SK-N-SH (cell line): Measurements from ENCODE around the gene KLHL5. TPM values are rescaled to one million over a fixed set of nuclear protein-coding genes. Genes with fewer than 3 reads are reported as not detected.

Experiments
- CTCF ChIA-PET: fragments of 300-600, 350-600 bp; formaldehyde crosslinking; extraction: SDS; loops from one replicate; lab custom pipeline; 2021; lab: Yijun Ruan, JAX
- POLR2A ChIA-PET: fragments of 350-600 bp; sonication (Branson Sonifier 250); formaldehyde crosslinking; extraction: SDS; loops from one replicate; lab custom pipeline; 2020; ENCODE audit warnings: antibody characterized with exemption, inconsistent platforms; lab: Yijun Ruan, JAX
- DNase-seq: peaks from one replicate; pipeline ENCODE4 v3.0.0; 2012
- H2AFZ ChIP-seq: fragments of 200-600 bp; sonication (generic); 2 replicates; pipeline ENCODE4 v1.8.1; 2016; ENCODE audit warnings: antibody characterized with exemption, mild to moderate bottlenecking, low read depth
- H3F3A ChIP-seq: fragments of 200-600 bp; sonication (generic); replicated peaks from 2 replicates; pipeline ENCODE3; 2016; ENCODE audit warnings: antibody characterized with exemption, mild to moderate bottlenecking; ENCODE audit not compliant: insufficient read depth
- H3K27ac ChIP-seq, 2 experiments: fragments of 200-500 bp in 1 of 2; fragments of 200-600 bp in 1 of 2; sonication (Bioruptor generic) in 1 of 2; sonication (generic), shearing (Covaris generic) in 1 of 2; 2 replicates each; pipeline versions ENCODE4 v1.5.1 to v1.6.1; 2014 to 2016; ENCODE audit warnings: low read depth in 2 of 2, inconsistent platforms in 1 of 2, low read length in 1 of 2, mild to moderate bottlenecking in 1 of 2, mixed read lengths in 1 of 2
- H3K27me3 ChIP-seq: fragments of 200-600 bp; sonication (generic), shearing (Covaris generic); 2 replicates; pipeline ENCODE4 v1.6.1; 2016; ENCODE audit warnings: mixed run types; ENCODE audit not compliant: insufficient read depth
- H3K36me3 ChIP-seq, 2 experiments: fragments of 200-500 bp in 1 of 2; fragments of 200-600 bp in 1 of 2; sonication (Bioruptor generic) in 1 of 2; sonication (generic) in 1 of 2; replicated peaks in 1 of 2; 2 replicates each; pipeline versions ENCODE3 to v1.5.1; 2014 to 2016; ENCODE audit warnings: low read length in 1 of 2, mild to moderate bottlenecking in 1 of 2; ENCODE audit not compliant: insufficient read depth in 2 of 2, control insufficient read depth in 1 of 2
- H3K4me1 ChIP-seq, 2 experiments: fragments of 200-500 bp in 1 of 2; fragments of 200-600 bp in 1 of 2; sonication (Bioruptor generic) in 1 of 2; sonication (generic), shearing (Covaris generic) in 1 of 2; 2 replicates each; pipeline versions ENCODE4 v1.5.1 to v1.6.1; 2014 to 2016; ENCODE audit warnings: low read depth in 1 of 2, low read length in 1 of 2, mixed run types in 1 of 2; ENCODE audit not compliant: insufficient read depth in 2 of 2, control insufficient read depth in 1 of 2
- H3K4me2 ChIP-seq: fragments of 200-600 bp; sonication (generic), shearing (Covaris generic); 2 replicates; pipeline ENCODE4 v1.6.1; 2017; ENCODE audit warnings: mixed run types
- H3K4me3 ChIP-seq, 2 experiments: fragments of 200-500 bp in 1 of 2; fragments of 200-600 bp in 1 of 2; sonication (Bioruptor generic) in 1 of 2; sonication (generic), shearing (Covaris generic) in 1 of 2; 2 replicates each; pipeline versions ENCODE4 v1.5.1 to v1.8.1; 2014 to 2016; ENCODE audit warnings: low read depth in 2 of 2, inconsistent platforms in 1 of 2, low read length in 1 of 2, mild to moderate bottlenecking in 1 of 2, mixed read lengths in 1 of 2, moderate library complexity in 1 of 2
- H3K79me2 ChIP-seq: fragments of 200-600 bp; sonication (generic); 2 replicates; pipeline ENCODE4 v1.8.1; 2017; ENCODE audit warnings: mild to moderate bottlenecking; ENCODE audit not compliant: insufficient read depth
- H3K9ac ChIP-seq: fragments of 200-600 bp; sonication (generic); 2 replicates; pipeline ENCODE4 v1.6.1; 2017; ENCODE audit warnings: mixed run types
- H3K9me2 ChIP-seq: fragments of 200-600 bp; sonication (generic); 2 replicates; pipeline ENCODE4 v1.6.1; 2017; ENCODE audit warnings: mixed run types
- H3K9me3 ChIP-seq: fragments of 200-600 bp; sonication (generic); 2 replicates; pipeline ENCODE4 v1.6.1; 2017; ENCODE audit warnings: mixed run types, mild to moderate bottlenecking, moderate library complexity
- H4K20me1 ChIP-seq: fragments of 200-600 bp; sonication (generic); 2 replicates; pipeline ENCODE4 v1.6.1; 2017; ENCODE audit warnings: mild to moderate bottlenecking, mixed run types; ENCODE audit not compliant: insufficient read depth
- CHD2 ChIP-seq: fragments of 150-350 bp; IDR thresholded peaks from 2 replicates; pipeline ENCODE4 v1.6.1; 2018; ENCODE audit warnings: low read length; ENCODE audit not compliant: partially characterized antibody
- EP300 ChIP-seq, 2 experiments: IDR thresholded peaks; 2 replicates each; pipeline versions ENCODE4 v1.4.0 to v1.6.1; 2012; ENCODE audit warnings: borderline replicate concordance in 1 of 2, low read depth in 1 of 2, low read length in 1 of 2
- FOSL2 ChIP-seq: IDR thresholded peaks from 2 replicates; pipeline ENCODE4 v1.4.0; 2012; ENCODE audit warnings: low read depth, mild to moderate bottlenecking, moderate library complexity, borderline replicate concordance
- FOXJ3 ChIP-seq: sonication (generic); formaldehyde crosslinking; IDR thresholded peaks from 2 replicates; pipeline ENCODE4 v1.5.1; 2020; ENCODE audit warnings: mild to moderate bottlenecking, missing genetic modification reagents
- FOXM1 ChIP-seq: IDR thresholded peaks from 2 replicates; pipeline ENCODE4 v1.4.0; 2012; ENCODE audit warnings: low read depth, mild to moderate bottlenecking
- GABPA ChIP-seq: IDR thresholded peaks from 2 replicates; pipeline ENCODE4 v1.4.0; 2012; ENCODE audit warnings: low read depth, mild to moderate bottlenecking
- IRF3 ChIP-seq: fragments of 150-350 bp; IDR thresholded peaks from 2 replicates; pipeline ENCODE4 v1.6.1; 2016; ENCODE audit warnings: mild to moderate bottlenecking, low read depth, low read length
- JUND ChIP-seq: IDR thresholded peaks from 2 replicates; pipeline ENCODE4 v1.4.0; 2012
- MAX ChIP-seq: IDR thresholded peaks from 2 replicates; pipeline ENCODE4 v1.4.0; 2012; ENCODE audit warnings: low read depth
- MEF2A ChIP-seq: IDR thresholded peaks from 2 replicates; pipeline ENCODE4 v1.4.0; 2012; ENCODE audit warnings: low read depth, borderline replicate concordance
- MXI1 ChIP-seq: IDR thresholded peaks from 2 replicates; pipeline ENCODE4 v1.6.1; 2012; ENCODE audit warnings: mild to moderate bottlenecking, low read depth, low read length, improper control_type of control experiment
- NFIC ChIP-seq: IDR thresholded peaks from 2 replicates; pipeline ENCODE4 v1.4.0; 2012; ENCODE audit warnings: borderline replicate concordance
- PBX3 ChIP-seq: IDR thresholded peaks from 2 replicates; pipeline ENCODE4; 2012
- POLR2AphosphoS5 ChIP-seq: IDR thresholded peaks from 2 replicates; pipeline ENCODE4 v1.6.1; 2012; ENCODE audit warnings: low read depth, low read length
- RAD21 ChIP-seq: IDR thresholded peaks from 2 replicates; pipeline ENCODE4 v1.6.1; 2012; ENCODE audit warnings: mild to moderate bottlenecking, low read length
- SIN3A ChIP-seq: IDR thresholded peaks from 2 replicates; pipeline ENCODE4 v1.6.1; 2012; ENCODE audit warnings: low read depth, mild to moderate bottlenecking, low read length, moderate library complexity, borderline replicate concordance
- TEAD4 ChIP-seq: IDR thresholded peaks from 2 replicates; pipeline ENCODE4 v1.4.0; 2012; ENCODE audit warnings: mild to moderate bottlenecking, borderline replicate concordance; ENCODE audit not compliant: insufficient read depth
- YY1 ChIP-seq: IDR thresholded peaks from 2 replicates; pipeline ENCODE4 v1.4.0; 2012; ENCODE audit warnings: low read depth, mild to moderate bottlenecking
- WGBS: methylation state at CpG from one replicate; pipeline ENCODE4 v1.1.6; 2017; ENCODE audit warnings: low lambda C conversion rate; 5-methylcytosine and 5-hydroxymethylcytosine counted together
- polyA plus RNA-seq, 3 experiments: library from polyadenylated mRNA; depleted of rRNA; stranded (reverse); fragments of >200 nt; gene quantifications; 2 replicates each; pipeline ENCODE4 v1.2.3, GENCODE V29; 2012
- TF ChIP-seq, protein P1 (sequence below): IDR thresholded peaks from 2 replicates; pipeline ENCODE4 v1.6.1; 2012; ENCODE audit warnings: mild to moderate bottlenecking, low read depth, low read length, moderate library complexity
- TF ChIP-seq, protein P2 (sequence below): IDR thresholded peaks from 2 replicates; pipeline ENCODE4 v1.4.0; 2012; ENCODE audit warnings: low read depth, borderline replicate concordance

The KLHL5 gene
- polyA plus RNA-seq, 1 of the 3 experiments (the other 2 are of a cell fraction) = 33.1 TPM

DNA sequence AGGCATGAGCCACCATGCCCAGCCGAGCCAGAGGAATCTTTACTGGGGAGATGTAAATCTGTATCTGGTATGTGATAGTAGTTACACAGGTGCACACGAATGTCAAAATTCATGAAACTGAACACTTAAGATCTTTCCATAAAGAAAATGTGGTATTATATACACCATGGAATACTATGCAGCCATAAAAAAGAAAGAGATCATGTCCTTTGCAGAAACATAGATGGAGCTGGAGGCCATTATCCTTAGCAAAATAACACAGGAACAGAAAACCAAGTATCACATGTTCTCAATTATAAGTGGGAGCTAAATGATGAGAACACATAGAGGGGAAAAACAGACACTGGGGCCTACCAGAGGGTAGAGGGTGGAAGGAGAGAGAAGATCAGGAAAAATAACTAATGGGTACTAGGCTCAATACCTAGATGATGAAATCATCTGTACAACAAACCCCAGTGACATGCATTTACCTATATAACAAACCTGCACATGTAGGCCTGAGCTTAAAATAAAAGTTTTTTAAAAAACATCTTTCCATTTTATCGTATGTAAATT lies 37.6 kb upstream of the KLHL5 start:
- Histone ChIP-seq H3K9me2 (no peaks in the 10 kb centered on the region), H3K4me3 (no peak overlapping the region), H3F3A (no peaks in the 10 kb centered on the region), H3K9me3 (no peaks in the 10 kb centered on the region), H3K27ac (no peak overlapping the region), H3K9ac (no peak overlapping the region), H3K36me3 (no peaks in the 10 kb centered on the region), H3K4me2 (no peak overlapping the region), H4K20me1 (no peaks in the 10 kb centered on the region), H3K79me2 (no peaks in the 10 kb centered on the region), H3K27me3 (no peaks in the 10 kb centered on the region), H3K4me1 (no peaks in the 10 kb centered on the region), H2AFZ (no peak overlapping the region)
- WGBS = 91% methylated on average over 2 of the region's 3 CpGs
- ChIA-PET POLR2A (no interaction called here), CTCF (no interaction called here)
- no peak for DNase-seq
- TF ChIP-seq MEF2A = no peak
- no peak for TF ChIP-seq FOXM1
- TF ChIP-seq GABPA = no peak
- no peak for TF ChIP-seq JUND
- no peak for TF ChIP-seq IRF3
- no peak for TF ChIP-seq NFIC
- TF ChIP-seq, protein P1, sequence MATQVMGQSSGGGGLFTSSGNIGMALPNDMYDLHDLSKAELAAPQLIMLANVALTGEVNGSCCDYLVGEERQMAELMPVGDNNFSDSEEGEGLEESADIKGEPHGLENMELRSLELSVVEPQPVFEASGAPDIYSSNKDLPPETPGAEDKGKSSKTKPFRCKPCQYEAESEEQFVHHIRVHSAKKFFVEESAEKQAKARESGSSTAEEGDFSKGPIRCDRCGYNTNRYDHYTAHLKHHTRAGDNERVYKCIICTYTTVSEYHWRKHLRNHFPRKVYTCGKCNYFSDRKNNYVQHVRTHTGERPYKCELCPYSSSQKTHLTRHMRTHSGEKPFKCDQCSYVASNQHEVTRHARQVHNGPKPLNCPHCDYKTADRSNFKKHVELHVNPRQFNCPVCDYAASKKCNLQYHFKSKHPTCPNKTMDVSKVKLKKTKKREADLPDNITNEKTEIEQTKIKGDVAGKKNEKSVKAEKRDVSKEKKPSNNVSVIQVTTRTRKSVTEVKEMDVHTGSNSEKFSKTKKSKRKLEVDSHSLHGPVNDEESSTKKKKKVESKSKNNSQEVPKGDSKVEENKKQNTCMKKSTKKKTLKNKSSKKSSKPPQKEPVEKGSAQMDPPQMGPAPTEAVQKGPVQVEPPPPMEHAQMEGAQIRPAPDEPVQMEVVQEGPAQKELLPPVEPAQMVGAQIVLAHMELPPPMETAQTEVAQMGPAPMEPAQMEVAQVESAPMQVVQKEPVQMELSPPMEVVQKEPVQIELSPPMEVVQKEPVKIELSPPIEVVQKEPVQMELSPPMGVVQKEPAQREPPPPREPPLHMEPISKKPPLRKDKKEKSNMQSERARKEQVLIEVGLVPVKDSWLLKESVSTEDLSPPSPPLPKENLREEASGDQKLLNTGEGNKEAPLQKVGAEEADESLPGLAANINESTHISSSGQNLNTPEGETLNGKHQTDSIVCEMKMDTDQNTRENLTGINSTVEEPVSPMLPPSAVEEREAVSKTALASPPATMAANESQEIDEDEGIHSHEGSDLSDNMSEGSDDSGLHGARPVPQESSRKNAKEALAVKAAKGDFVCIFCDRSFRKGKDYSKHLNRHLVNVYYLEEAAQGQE = no peak
- TF ChIP-seq PBX3 = no peak
- TF ChIP-seq MAX = no peak
- TF ChIP-seq, protein P2, sequence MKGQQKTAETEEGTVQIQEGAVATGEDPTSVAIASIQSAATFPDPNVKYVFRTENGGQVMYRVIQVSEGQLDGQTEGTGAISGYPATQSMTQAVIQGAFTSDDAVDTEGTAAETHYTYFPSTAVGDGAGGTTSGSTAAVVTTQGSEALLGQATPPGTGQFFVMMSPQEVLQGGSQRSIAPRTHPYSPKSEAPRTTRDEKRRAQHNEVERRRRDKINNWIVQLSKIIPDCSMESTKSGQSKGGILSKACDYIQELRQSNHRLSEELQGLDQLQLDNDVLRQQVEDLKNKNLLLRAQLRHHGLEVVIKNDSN = no peak
- no peak for TF ChIP-seq MXI1
- TF ChIP-seq TEAD4 = no peak
- no peak for TF ChIP-seq SIN3A
- no peak for TF ChIP-seq FOXJ3 (CRISPR knock-in tag)
- no peak for TF ChIP-seq FOSL2
- TF ChIP-seq YY1 = no peak
- TF ChIP-seq POLR2AphosphoS5 = no peak
- TF ChIP-seq RAD21 = no peak
- no peak for TF ChIP-seq CHD2
- no peak for TF ChIP-seq EP300 (IDR thresholded peaks at IDR 0.05; ENCODE audit: borderline replicate concordance in 1 of 2, low read depth in 1 of 2, low read length in 1 of 2)
